ENCODE results near the gene ADCY9.

DNA sequence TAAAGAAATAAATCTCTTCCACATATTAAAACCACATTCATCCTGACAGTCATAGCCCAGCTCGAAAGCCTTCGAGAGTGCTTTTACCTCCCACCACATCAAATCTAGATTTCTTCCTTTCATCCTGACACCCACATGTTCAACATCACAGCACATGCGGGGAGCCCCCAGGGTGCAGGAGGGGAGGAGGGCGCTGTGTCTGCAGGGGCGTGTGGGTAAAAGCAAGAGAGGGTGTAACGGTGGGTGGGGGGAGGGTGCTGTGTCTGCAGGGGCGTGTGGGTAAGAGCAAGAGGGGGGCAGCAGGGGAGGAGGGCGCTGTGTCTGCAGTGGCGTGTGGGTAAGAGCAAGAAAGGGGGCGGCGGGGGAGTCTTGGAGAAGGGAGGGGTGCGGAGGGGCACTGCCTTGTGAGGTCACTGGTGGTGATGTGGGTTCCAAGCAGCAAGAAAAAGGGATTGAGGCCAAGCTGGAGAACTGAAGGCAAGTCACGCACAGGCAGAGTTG is 34.7 kb downstream of the ADCY9 start:
- TF ChIP-seq, protein P1, sequence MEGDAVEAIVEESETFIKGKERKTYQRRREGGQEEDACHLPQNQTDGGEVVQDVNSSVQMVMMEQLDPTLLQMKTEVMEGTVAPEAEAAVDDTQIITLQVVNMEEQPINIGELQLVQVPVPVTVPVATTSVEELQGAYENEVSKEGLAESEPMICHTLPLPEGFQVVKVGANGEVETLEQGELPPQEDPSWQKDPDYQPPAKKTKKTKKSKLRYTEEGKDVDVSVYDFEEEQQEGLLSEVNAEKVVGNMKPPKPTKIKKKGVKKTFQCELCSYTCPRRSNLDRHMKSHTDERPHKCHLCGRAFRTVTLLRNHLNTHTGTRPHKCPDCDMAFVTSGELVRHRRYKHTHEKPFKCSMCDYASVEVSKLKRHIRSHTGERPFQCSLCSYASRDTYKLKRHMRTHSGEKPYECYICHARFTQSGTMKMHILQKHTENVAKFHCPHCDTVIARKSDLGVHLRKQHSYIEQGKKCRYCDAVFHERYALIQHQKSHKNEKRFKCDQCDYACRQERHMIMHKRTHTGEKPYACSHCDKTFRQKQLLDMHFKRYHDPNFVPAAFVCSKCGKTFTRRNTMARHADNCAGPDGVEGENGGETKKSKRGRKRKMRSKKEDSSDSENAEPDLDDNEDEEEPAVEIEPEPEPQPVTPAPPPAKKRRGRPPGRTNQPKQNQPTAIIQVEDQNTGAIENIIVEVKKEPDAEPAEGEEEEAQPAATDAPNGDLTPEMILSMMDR (IDR thresholded peaks at IDR 0.05): no peak
- no peak for TF ChIP-seq POLR2A (IDR thresholded peaks at IDR 0.05)

All from esophagus squamous epithelium (tissue), 4 donors.